B cell (primary cell): ENCODE data around the gene NTNG1. TPM values are rescaled to one million over a fixed set of nuclear protein-coding genes. Genes with fewer than 3 reads are reported as not detected.

Experiments used
- ATAC-seq: fragments of 200-7000 bp; cut with Tn5 transposase; one replicate; pipeline ENCODE4 v1.10.0; 2021; ENCODE audit warnings: low read depth, mild to moderate bottlenecking, moderate number of reproducible peaks, moderate library complexity
- CTCF ChIA-PET: fragments of 350-600 bp; sonication (Branson Sonifier 250); formaldehyde crosslinking; loops from one replicate; lab custom pipeline; 2021; ENCODE audit warnings: antibody characterized with exemption, inconsistent platforms; lab: Charles Lee
- POLR2A ChIA-PET: fragments of 350-600 bp; sonication (Branson Sonifier 250); formaldehyde crosslinking; loops from one replicate; lab custom pipeline; 2021; ENCODE audit warnings: antibody characterized with exemption; lab: Charles Lee
- DNase-seq: peaks from one replicate; pipeline ENCODE4 v3.0.0; 2013
- H2AFZ ChIP-seq: 2 replicates; pipeline ENCODE4 v1.6.1; 2012; ENCODE audit warnings: mild to moderate bottlenecking, low read depth, low read length; ENCODE audit not compliant: insufficient read depth, poor library complexity, severe bottlenecking
- H3K27ac ChIP-seq, 2 donors: 1 replicate in 1 of 2; 2 replicates in 1 of 2; pipeline ENCODE4 v1.5.1; 2012 to 2013; ENCODE audit warnings: low read length in 2 of 2, mild to moderate bottlenecking in 2 of 2, moderate library complexity in 1 of 2
- H3K27me3 ChIP-seq, 4 experiments: fragments of 200-600 bp in 1 of 4; sonication (generic) in 1 of 4; replicated peaks in 1 of 4; 1 replicate in 2 of 4; 2 replicates in 2 of 4; pipeline versions ENCODE4 v1.6.1 to v1.7.0; 2013 to 2016; ENCODE audit warnings: low read length in 3 of 4, mild to moderate bottlenecking in 2 of 4, mixed read lengths in 1 of 4, moderate library complexity in 1 of 4; ENCODE audit not compliant: insufficient read depth in 4 of 4, control insufficient read depth in 3 of 4; ENCODE audit errors: control extremely low read depth in 1 of 4
- H3K36me3 ChIP-seq, 2 experiments: replicated peaks in 1 of 2; 1 replicate in 1 of 2; 2 replicates in 1 of 2; pipeline versions ENCODE4 v1.6.1 to v1.7.1; 2013; ENCODE audit warnings: low read length in 1 of 2; ENCODE audit not compliant: insufficient read depth in 2 of 2, control insufficient read depth in 1 of 2; ENCODE audit errors: control extremely low read depth in 1 of 2, extremely low read depth in 1 of 2
- H3K4me1 ChIP-seq, 2 donors: fragments of 200-600 bp in 1 of 2; sonication (generic) in 1 of 2; 1 replicate in 1 of 2; 2 replicates in 1 of 2; pipeline versions ENCODE4 v1.5.1 to v1.6.1; 2013 to 2017; ENCODE audit warnings: low read length in 2 of 2; ENCODE audit not compliant: control insufficient read depth in 2 of 2, insufficient read depth in 2 of 2
- H3K4me2 ChIP-seq: replicated peaks from 2 replicates; pipeline ENCODE3; 2012; ENCODE audit warnings: mild to moderate bottlenecking, low read depth, low read length; ENCODE audit not compliant: poor library complexity, severe bottlenecking
- H3K4me3 ChIP-seq, 5 experiments: fragments of 200-600 bp in 1 of 5; sonication (generic) in 1 of 5; 1 replicate in 3 of 5; 2 replicates in 2 of 5; pipeline versions ENCODE4 v1.5.1 to v1.7.0; 2011 to 2016; ENCODE audit warnings: low read length in 4 of 5, mild to moderate bottlenecking in 4 of 5, low read depth in 2 of 5, control low read depth in 1 of 5, moderate library complexity in 1 of 5; ENCODE audit not compliant: insufficient read depth in 1 of 5; ENCODE audit errors: control extremely low read depth in 1 of 5, extremely low read depth in 1 of 5
- H3K79me2 ChIP-seq: fragments of 200-600 bp; sonication (generic); one replicate; pipeline ENCODE4 v1.6.0; 2016; ENCODE audit warnings: low read length; ENCODE audit not compliant: control insufficient read depth, insufficient read depth
- H3K9ac ChIP-seq: fragments of 200-600 bp; sonication (generic); 2 replicates; pipeline ENCODE4 v1.6.1; 2017; ENCODE audit warnings: mild to moderate bottlenecking, low read length, moderate library complexity
- H3K9me3 ChIP-seq, 3 donors: one replicate each; pipeline versions ENCODE4 v1.6.1 to v1.7.1; 2013; ENCODE audit warnings: low read length in 2 of 3; ENCODE audit not compliant: control insufficient read depth in 2 of 3, insufficient read depth in 1 of 3; ENCODE audit errors: control extremely low read depth in 1 of 3
- H4K20me1 ChIP-seq: 2 replicates; pipeline ENCODE4 v1.6.0; 2012; ENCODE audit warnings: mild to moderate bottlenecking, low read length; ENCODE audit not compliant: insufficient read depth, control insufficient read depth, poor library complexity, severe bottlenecking
- H3K27ac Mint-ChIP-seq: one replicate; pipeline ENCODE4 v1.8.0; 2021; ENCODE audit warnings: mixed read lengths
- H3K27me3 Mint-ChIP-seq: one replicate; pipeline ENCODE4 v1.8.0; 2021; ENCODE audit warnings: mixed read lengths
- H3K4me1 Mint-ChIP-seq: one replicate; pipeline ENCODE4 v1.8.0; 2021; ENCODE audit warnings: mixed read lengths
- H3K4me3 Mint-ChIP-seq: one replicate; pipeline ENCODE4 v1.8.0; 2021; ENCODE audit warnings: mixed read lengths
- H3K9me3 Mint-ChIP-seq: one replicate; pipeline ENCODE4 v1.8.0; 2022; ENCODE audit warnings: mixed read lengths; ENCODE audit not compliant: insufficient read depth
- EZH2 ChIP-seq: IDR thresholded peaks from 2 replicates; pipeline ENCODE4 v1.6.1; 2012; ENCODE audit warnings: borderline replicate concordance, low read depth, mild to moderate bottlenecking, moderate library complexity, low read length; ENCODE audit not compliant: insufficient read depth, poor library complexity, severe bottlenecking
- WGBS: methylation state at CpG from one replicate; pipeline ENCODE4 v1.1.5; 2013; ENCODE audit warnings: missing lambda C conversion rate; ENCODE audit not compliant: insufficient coverage; 5-methylcytosine and 5-hydroxymethylcytosine counted together
- intact Hi-C: fragments of 100-400 bp; cut with micrococcal nuclease; formaldehyde crosslinking; loops from one replicate; pipeline ENCODE4 v1.10.0; 2022
- polyA plus RNA-seq: library from polyadenylated mRNA; depleted of rRNA; stranded (reverse); fragments of >200 nt; gene quantifications from 2 replicates; pipeline ENCODE4 v1.2.3, GENCODE V29; 2012
- total RNA-seq, 2 donors: library from RNA; stranded (reverse); fragments of 120-200 nt in 1 of 2; gene quantifications; 1 replicate in 1 of 2; 2 replicates in 1 of 2; pipeline versions ENCODE4 v1.2.3 to v1.2.4, GENCODE V29; 2013 to 2022
- TF ChIP-seq, protein P1 (sequence below): fragments of 200-600 bp; IDR thresholded peaks from one replicate; pipeline ENCODE4 v1.8.0; 2022; ENCODE audit warnings: antibody characterized with exemption, mild to moderate bottlenecking

The NTNG1 gene
- total and polyA plus RNA-seq, 2 donors (not counting 1 experiment from before 2014, with no cell fraction given), result 2.8 to 3.7 TPM

DNA sequence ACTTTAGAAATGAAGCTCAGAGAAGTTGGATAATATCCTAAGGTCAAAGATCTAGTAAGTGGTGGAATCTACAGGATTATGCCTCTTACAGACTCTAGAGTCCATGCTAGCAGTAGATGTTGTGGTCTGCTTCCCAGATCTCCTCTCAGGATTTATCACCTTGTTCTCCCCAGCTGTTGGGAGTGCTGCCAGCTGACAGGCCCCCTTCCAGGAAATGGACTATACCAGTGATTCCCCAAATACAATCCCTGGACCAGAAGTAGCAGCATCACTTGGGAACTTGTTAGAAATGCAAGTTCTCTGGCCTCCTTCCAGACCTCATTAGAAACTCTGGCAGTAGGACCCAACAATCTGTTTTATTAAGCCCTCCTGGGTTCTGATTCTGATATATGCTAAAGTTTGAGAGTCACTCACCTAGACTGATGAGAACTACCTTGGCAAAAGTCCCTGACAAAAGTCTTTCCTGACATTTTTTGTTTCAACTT lies 24.5 kb upstream of the NTNG1 start:
- ChIA-PET CTCF (no interaction called here), POLR2A (no interaction called here)
- Histone ChIP-seq H3K9me3 (no peaks in the 10 kb centered on the region), H3K4me3 (no peak overlapping the region), H3K9ac (no peak overlapping the region), H3K27ac (no peak overlapping the region), H3K4me2 (no peak overlapping the region), H4K20me1 (no peaks in the 10 kb centered on the region), H2AFZ (no peak overlapping the region), H3K79me2 (no peaks in the 10 kb centered on the region), H3K4me1 (no peaks in the 10 kb centered on the region), H3K27me3 (no peaks in the 10 kb centered on the region), H3K36me3 (no peaks in the 10 kb centered on the region)
- Mint-ChIP-seq H3K27me3 (peaks cover 13% of the 10 kb centered on the region), H3K27ac (no peak overlapping the region), H3K9me3 (no peaks in the 10 kb centered on the region), H3K4me3 (no peak overlapping the region), H3K4me1 (no peaks in the 10 kb centered on the region)
- TF ChIP-seq, protein P1, sequence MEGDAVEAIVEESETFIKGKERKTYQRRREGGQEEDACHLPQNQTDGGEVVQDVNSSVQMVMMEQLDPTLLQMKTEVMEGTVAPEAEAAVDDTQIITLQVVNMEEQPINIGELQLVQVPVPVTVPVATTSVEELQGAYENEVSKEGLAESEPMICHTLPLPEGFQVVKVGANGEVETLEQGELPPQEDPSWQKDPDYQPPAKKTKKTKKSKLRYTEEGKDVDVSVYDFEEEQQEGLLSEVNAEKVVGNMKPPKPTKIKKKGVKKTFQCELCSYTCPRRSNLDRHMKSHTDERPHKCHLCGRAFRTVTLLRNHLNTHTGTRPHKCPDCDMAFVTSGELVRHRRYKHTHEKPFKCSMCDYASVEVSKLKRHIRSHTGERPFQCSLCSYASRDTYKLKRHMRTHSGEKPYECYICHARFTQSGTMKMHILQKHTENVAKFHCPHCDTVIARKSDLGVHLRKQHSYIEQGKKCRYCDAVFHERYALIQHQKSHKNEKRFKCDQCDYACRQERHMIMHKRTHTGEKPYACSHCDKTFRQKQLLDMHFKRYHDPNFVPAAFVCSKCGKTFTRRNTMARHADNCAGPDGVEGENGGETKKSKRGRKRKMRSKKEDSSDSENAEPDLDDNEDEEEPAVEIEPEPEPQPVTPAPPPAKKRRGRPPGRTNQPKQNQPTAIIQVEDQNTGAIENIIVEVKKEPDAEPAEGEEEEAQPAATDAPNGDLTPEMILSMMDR, result no peak
- DNase-seq (no peak), ATAC-seq (no peak)
- intact Hi-C loops, result no loop called here

DNA sequence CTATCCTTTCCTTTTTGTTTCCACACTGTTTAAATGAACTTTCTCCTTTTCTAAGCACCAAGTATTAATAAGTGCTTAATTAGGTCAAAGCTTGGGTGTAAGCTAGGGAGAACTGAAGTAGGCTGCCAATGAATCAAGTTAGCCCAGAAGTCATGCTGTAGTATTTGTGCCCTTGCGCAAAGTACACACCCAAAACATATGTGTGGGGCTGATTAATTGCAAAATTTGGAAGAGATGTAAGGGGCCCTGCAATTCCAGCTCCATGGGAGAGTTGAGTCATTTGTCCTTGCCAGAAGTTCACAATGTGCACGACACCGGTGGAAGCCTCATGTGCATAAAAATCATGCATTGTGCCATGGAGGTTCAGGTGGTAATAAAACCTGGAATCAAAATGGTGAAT lies 18.6 kb upstream of the NTNG1 start:
- Histone ChIP-seq H3K27me3 (no peaks in the 10 kb centered on the region), H3K36me3 (no peaks in the 10 kb centered on the region), H3K4me2 (no peak overlapping the region), H3K9ac (no peak overlapping the region), H3K27ac (no peak overlapping the region), H2AFZ (no peak overlapping the region), H4K20me1 (no peaks in the 10 kb centered on the region), H3K79me2 (no peaks in the 10 kb centered on the region), H3K4me3 (no peak overlapping the region), H3K4me1 (no peaks in the 10 kb centered on the region), H3K9me3 (no peaks in the 10 kb centered on the region)
- WGBS, result 100% methylated on average over 2 of the region's 3 CpGs
- no peak overlapping the region for H3K4me3 Mint-ChIP-seq
- TF ChIP-seq, protein P1, result no peak
- no peak for TF ChIP-seq EZH2
- H3K9me3 Mint-ChIP-seq, result no peaks in the 10 kb centered on the region
- H3K4me1 Mint-ChIP-seq, result no peaks in the 10 kb centered on the region
- DNase-seq, result no peak
- ChIA-PET POLR2A (no interaction called here), CTCF (no interaction called here)
- intact Hi-C loops, result no loop called here
- H3K27ac Mint-ChIP-seq, result no peak overlapping the region
- no peak for ATAC-seq
- peaks cover 7% of the 10 kb centered on the region for H3K27me3 Mint-ChIP-seq
